AG04450 (cell line): ENCODE data around the gene KLK8. TPM values are rescaled to one million over a fixed set of nuclear protein-coding genes. Genes with fewer than 3 reads are reported as not detected.

Experiments
- CTCF ChIA-PET: fragments of 300-600, 350-600 bp; formaldehyde crosslinking; extraction: SDS; loops from one replicate; lab custom pipeline; 2022; ENCODE audit warnings: antibody characterized with exemption, inconsistent platforms; lab: Charles Lee
- POLR2A ChIA-PET: fragments of 350-600 bp; formaldehyde crosslinking; extraction: SDS; loops from one replicate; lab custom pipeline; 2021; ENCODE audit warnings: antibody characterized with exemption, inconsistent platforms; lab: Yijun Ruan, JAX
- DNase-seq: peaks from one replicate; pipeline ENCODE4 v3.0.0-alpha.2; 2011; ENCODE audit warnings: low read depth, low spot score
- H3K27ac ChIP-seq: one replicate; pipeline ENCODE4 v1.5.1; 2012; ENCODE audit warnings: low read depth, low read length, control low read depth
- H3K27me3 ChIP-seq: one replicate; pipeline ENCODE4 v1.6.0; 2012; ENCODE audit warnings: low read length; ENCODE audit not compliant: control insufficient read depth, insufficient read depth
- H3K4me3 ChIP-seq: 2 replicates; pipeline ENCODE4 v1.5.1; 2011; ENCODE audit warnings: mild to moderate bottlenecking, low read depth, low read length, control low read depth
- H3K9me3 ChIP-seq: 2 replicates; pipeline ENCODE4 v1.5.1; 2012; ENCODE audit warnings: low read length; ENCODE audit not compliant: control insufficient read depth, insufficient read depth
- CTCF ChIP-seq: IDR thresholded peaks from 2 replicates; pipeline ENCODE4 v1.5.1; 2011; ENCODE audit warnings: low read depth, low read length, control low read depth, inconsistent platforms
- polyA plus RNA-seq: library from polyadenylated mRNA; depleted of rRNA; stranded (reverse); fragments of >200 nt; gene quantifications from 2 replicates; pipeline ENCODE4 v1.2.3, GENCODE V29; 2011

KLK8 gene
- polyA plus RNA-seq, 1 experiment = not detected

- CTCF ChIA-PET = no interaction called here
- POLR2A ChIA-PET = no interaction called here
- Histone ChIP-seq H3K4me3 (no peak overlapping the region), H3K27ac (no peak overlapping the region), H3K27me3 (no peaks in the 10 kb centered on the region), H3K9me3 (peaks cover 16% of the 10 kb centered on the region)
- TF ChIP-seq CTCF = no peak
- DNase-seq = no peak
These were observed 28.3 kb upstream of the KLK8 start for GRCh38 chr19:51029718-51030117.

GRCh38 chr19:51027873-51028272, 26.5 kb upstream of the KLK8 start:
- Histone ChIP-seq H3K27ac (no peak overlapping the region), H3K27me3 (no peaks in the 10 kb centered on the region), H3K9me3 (peaks cover 11% of the 10 kb centered on the region), H3K4me3 (no peak overlapping the region)
- ChIA-PET POLR2A (no interaction called here), CTCF (no interaction called here)
- no peak for DNase-seq
- no peak for TF ChIP-seq CTCF

- no peak for TF ChIP-seq CTCF
- POLR2A ChIA-PET = no interaction called here
- DNase-seq = no peak
- no peak overlapping the region for H3K4me3 ChIP-seq
- no peak overlapping the region for H3K27ac ChIP-seq
- H3K9me3 ChIP-seq = peaks cover 11% of the 10 kb centered on the region
- CTCF ChIA-PET = no interaction called here
- H3K27me3 ChIP-seq = no peaks in the 10 kb centered on the region
These were observed 25.9 kb upstream of the KLK8 start for GRCh38 chr19:51027126-51027806.

GRCh38 chr19:51026554-51026831, 25.1 kb upstream of the KLK8 start, which contains the start of gene KLK11:
TSS of gene KLK11 (minus strand) at chr19:51026616. CDS start at chr19:51025631, 985 bp downstream.
- DNase-seq = no peak
- Histone ChIP-seq H3K27me3 (no peaks in the 10 kb centered on the region), H3K27ac (no peak within 1 kb of the TSS), H3K9me3 (peaks cover 4% of the 10 kb centered on the region), H3K4me3 (no peak within 1 kb of the TSS)
- CTCF ChIA-PET = no interaction called here
- TF ChIP-seq CTCF = no peak
- POLR2A ChIA-PET = no interaction called here

- no peak for DNase-seq
- CTCF ChIA-PET = interaction anchor here (0.5 kb wide), 1 partner anchor 69 kb away, joined by 3 read pairs; no protein-coding TSS in a partner anchor
- no peak overlapping the region for H3K4me3 ChIP-seq
- H3K27me3 ChIP-seq = no peaks in the 10 kb centered on the region
- POLR2A ChIA-PET = no interaction called here
- H3K27ac ChIP-seq = no peak overlapping the region
- TF ChIP-seq CTCF = no peak
- H3K9me3 ChIP-seq = peaks cover 4% of the 10 kb centered on the region
These were observed 24.6 kb upstream of the KLK8 start for GRCh38 chr19:51025809-51026553.
